SK-MEL-5 (cell line): ENCODE measurements around the gene NOPCHAP1. TPM values are rescaled to one million over a fixed set of nuclear protein-coding genes. Genes with fewer than 3 reads are reported as not detected.

Experiments used
- DNase-seq: peaks from one replicate; pipeline ENCODE4 v3.0.0-alpha.2; 2016; ENCODE audit warnings: low read depth, low spot score
- in situ Hi-C: cut with HindIII; loops from 2 replicates; pipeline ENCODE4 v1.10.0; 2016; ENCODE audit warnings: low sequenced_read_pairs, high pct_unique_total_duplicates, low pct_unique_long_range_greater_than_20kb
- total RNA-seq: library from RNA; depleted of rRNA; stranded (reverse); fragments of >200 nt; shearing (Covaris generic); gene quantifications from 2 replicates; pipeline ENCODE4 v1.2.3, GENCODE V29; 2014

The NOPCHAP1 gene
- total RNA-seq, 1 experiment from 2014 or later: 29.0 TPM

GRCh38 chr12:104998423-104999346 is 12.6 kb downstream of the NOPCHAP1 start:
- DNase-seq: no peak
- in situ Hi-C loops: no loop called here

DNA sequence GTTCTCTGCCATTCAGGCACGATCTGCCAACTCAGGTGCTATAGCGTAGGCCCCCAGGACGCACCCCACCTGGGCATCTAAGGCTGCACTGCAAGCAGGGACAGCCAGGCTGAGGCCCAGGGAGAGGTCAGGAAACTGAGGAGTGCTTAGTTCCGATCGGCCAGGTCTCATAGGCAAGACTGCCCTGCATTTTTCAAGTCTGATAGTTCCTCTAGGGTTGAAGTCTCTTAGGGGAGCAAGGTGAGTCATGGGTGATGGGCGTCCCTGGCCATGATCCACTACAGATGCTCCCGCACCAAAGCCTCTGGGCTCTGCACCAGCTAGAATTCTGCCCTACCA is 13.2 kb downstream of the NOPCHAP1 start:
- in situ Hi-C loops: no loop called here
- no peak for DNase-seq

- no peak for DNase-seq
- in situ Hi-C loops: no loop called here
Measured at GRCh38 chr12:105001476-105001875, 15.4 kb downstream of the NOPCHAP1 start.

- no peak for DNase-seq
- in situ Hi-C loops: no loop called here
Measured at GRCh38 chr12:105013892-105014291, 27.8 kb downstream of the NOPCHAP1 start.

GRCh38 chr12:105014603-105015002 is 28.5 kb downstream of the NOPCHAP1 start:
- no peak for DNase-seq
- in situ Hi-C loops: no loop called here

DNA sequence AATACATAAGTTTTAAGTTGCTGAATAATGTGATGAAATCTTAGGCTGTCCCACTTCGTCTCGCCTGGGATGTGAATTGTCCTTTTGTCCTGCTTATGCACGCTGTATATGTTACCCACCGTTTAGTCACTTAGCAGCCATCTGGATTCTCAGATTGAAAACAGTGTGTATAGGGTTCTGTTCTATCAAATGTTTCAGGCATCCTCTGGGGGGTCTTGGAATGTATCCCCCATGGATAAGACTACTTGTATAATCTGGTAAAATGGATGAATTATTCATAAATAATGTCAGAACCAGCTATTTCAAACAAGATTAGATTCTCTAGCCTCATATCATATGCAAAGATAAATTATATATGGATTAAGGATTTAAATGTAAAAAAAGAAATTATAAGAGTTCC is 29.4 kb downstream of the NOPCHAP1 start:
- in situ Hi-C loops: no loop called here
- DNase-seq: no peak

DNA sequence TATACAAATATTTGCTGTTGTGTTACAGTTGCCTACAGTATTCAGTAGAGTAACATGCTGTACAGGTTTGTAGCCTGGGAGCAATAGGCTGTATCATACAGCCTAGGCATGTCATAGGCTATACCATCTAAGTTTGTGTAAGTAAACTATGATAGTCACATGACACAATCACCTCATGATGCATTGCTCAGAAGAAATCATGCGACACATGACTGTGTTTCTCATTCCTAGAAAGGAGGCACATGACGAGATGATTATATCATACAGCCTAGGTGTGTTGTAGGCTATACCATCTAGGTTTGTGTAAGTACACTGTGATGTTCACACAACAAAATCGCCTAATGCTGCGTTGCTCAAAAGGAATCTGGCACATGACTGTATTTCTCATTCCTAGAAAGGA is 31.9 kb downstream of the NOPCHAP1 start:
- in situ Hi-C loops: no loop called here

GRCh38 chr12:105018776-105019175 is 32.7 kb downstream of the NOPCHAP1 start:
- no peak for DNase-seq
- in situ Hi-C loops: no loop called here

More for the DNA sequence above, 31.9 kb downstream of the NOPCHAP1 start:
- peak; percentile 32 for DNase-seq

GRCh38 chr12:105020241-105020962 is 34.3 kb downstream of the NOPCHAP1 start:
- in situ Hi-C loops: no loop called here

DNA sequence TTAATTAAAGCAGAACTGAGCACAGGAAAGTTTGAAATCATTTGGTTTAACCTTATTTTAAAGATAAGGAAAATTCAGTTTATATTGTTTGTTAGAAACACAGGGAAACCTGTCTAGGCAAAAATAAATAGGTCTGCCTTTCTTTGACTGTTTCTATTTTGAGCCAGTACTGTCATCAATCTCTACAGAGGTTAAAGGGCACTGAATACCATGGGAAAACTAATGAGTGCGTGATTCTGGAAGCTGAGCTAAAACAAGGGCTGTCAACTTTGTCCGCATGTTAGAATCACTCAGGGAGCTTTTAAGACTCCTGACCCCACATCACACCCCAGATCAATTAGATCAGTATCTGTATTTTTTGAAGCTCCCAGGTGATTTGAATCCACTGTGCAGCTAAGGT is 38.8 kb downstream of the NOPCHAP1 start:
- in situ Hi-C loops: no loop called here

More at GRCh38 chr12:105020241-105020962, 34.3 kb downstream of the NOPCHAP1 start:
- no peak for DNase-seq

GRCh38 chr12:105025890-105026289 is 39.8 kb downstream of the NOPCHAP1 start:
- in situ Hi-C loops: no loop called here
- DNase-seq: no peak

More for the DNA sequence above, 38.8 kb downstream of the NOPCHAP1 start:
- no peak for DNase-seq

- in situ Hi-C loops: no loop called here
- DNase-seq: no peak
Measured at GRCh38 chr12:105026411-105026810, 40.3 kb downstream of the NOPCHAP1 start.

DNA sequence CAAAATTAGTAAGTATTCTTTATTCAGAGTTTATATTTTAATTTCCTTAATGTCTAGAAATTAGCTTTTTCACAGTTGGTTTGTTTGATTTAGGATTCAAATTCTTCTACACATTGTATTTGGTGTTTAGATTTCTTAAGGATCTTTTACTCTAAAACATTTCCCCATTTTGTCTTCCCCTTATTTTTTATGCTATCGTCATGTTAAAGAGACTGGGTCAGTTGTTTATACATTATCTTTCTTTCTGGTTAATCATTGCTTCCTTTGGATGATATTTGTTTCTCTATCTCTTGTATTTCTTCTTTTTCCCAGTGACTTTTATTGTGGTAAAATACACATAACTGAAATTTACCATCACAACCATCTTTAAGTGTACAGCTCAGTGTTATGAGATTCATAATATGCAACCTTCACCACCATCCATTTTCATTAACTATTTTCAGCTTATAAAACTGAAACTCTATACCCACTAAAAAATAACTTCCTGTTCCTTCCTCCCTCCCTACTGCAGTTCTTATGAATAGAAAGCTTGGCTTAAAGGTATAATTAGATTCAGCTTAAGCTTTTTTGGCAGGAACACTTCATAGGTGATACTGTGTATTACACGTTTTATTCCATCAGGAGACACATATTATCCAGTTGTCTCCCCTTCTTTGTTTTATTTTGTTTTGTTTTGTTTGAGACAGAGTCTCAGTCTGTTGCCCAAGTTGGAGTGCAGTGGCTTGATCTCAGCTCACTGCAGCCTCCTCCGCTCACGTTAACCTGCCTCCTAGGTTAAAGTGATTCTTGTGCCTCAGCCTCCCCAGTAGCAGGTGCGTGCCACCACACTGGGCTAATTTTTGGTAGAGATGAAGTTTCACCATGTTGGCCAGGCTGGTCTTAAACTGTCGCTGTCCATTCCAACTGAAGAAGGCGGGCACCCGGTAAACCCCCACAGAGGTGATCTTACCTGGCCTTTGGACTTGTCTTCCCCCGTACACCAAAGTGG is 45.0 kb downstream of the NOPCHAP1 start:
- DNase-seq: no peak

DNA sequence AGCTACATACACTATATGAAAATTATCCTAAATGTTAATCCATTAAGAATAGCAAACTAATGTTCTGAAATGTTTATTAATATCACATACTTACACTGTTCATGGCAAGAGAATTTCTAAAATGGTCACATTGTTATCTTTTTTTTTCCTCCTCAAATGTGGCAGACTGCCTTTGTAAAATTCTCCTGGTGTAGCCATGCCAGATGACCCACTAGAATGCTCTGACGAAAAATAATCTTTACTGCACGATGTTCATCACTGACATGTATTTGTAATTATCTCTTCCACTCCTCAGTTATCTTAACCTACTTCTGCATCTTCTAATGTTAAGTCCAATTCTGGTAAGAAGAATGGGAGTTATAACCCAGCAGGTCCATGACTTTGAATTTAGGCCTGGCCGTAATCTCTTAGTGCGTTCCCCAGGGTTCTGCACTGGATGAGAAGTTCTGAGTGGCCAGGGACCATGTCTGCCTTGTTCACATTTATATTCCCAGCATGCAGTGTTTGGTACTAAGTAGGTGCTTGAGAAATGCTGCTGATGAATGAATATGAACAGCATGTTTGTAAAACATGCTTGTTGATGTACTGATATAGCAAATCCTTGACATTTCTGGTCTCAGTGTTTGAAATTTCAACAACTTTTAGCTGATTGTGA is 46.7 kb downstream of the NOPCHAP1 start:
- in situ Hi-C loops: no loop called here
- DNase-seq: no peak

More for the DNA sequence above, 45.0 kb downstream of the NOPCHAP1 start:
- in situ Hi-C loops: no loop called here

DNA sequence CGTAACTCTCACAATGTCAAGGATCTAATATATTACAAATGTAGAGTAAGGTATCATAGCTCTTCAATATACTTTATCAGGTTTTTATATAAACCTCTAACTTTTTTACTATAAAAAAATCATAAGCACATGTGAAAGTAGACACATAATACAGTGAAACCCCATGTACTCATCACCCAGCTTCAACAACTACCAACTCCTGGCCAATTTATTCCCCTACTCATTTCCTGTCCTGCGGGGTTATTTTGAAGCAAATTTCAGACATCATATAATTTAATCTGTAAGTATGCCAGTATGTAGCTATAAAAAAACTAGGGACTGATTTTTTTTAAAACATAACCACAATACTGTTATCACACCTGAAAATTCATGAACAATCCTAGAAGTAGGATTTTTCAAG is 47.7 kb downstream of the NOPCHAP1 start:
- DNase-seq: no peak
- in situ Hi-C loops: no loop called here
